ENCODE measurements around the gene NDUFA8.
A peak's percentile ranks its signal among the peaks of the same experiment; 100 is the strongest.

The NDUFA8 gene

DNA sequence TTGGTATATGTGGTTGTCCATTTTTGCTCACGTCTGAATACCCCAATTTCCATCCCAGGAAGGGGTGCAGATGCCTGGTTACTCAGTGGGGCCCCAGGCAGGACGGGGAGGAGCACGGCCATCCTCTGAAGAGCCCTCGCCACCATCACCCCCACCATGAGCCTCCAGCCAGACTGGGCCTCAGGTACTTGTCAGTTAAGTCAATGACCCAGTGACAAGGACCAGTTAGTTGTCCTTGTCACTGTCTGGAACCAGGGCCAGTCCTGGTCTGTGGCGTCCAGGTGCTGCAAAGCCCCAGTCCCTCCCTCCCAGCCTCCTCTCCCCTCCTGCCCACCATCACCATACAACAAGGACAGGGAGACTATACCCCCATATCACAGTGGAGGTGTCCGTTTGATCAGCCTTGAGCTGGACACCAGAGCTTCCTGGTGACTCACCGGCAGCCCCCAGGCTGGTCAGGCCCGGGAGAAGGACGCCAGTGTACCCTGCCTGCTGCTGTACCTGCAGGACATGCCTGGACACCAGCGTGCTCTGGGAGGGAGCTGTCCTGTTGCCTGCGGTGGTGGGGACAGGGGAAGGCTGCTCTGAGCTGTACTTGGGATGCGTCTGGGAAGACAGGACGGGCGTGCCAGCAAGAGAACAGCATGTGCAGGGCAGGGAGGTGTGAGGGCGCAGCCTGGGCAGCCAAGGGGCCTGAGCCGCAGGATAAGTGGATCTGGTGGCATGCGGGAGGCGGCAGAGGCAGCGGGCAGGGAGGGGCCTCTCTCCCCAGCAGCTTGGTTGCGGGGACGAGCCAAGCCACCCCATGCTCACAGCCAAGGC lies 33.9 kb downstream of the NDUFA8 start:
- POLR2A ChIA-PET: no interaction called here

DNA sequence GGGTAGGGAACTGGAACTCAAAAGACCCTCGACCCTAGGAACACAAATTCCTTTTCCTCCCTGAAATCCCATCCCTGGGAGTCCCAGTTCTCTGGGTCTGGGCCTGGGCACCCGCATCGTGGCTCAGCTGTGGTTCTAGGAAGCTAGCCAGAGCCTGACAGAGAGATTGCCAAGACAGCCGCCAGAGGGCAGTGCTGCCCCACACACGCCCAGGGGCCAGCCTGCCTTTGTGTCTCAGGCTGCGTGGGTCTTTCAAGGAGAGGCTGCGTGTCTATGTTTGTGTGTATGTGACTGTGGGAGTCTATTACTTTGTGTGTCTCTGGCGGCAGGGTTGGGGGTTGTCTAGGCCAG lies 34.4 kb downstream of the NDUFA8 start:
- ChIA-PET POLR2A (no interaction called here), CTCF (interaction anchor here (0.6 to 10.6 kb wide), 37 partner anchors 9 to 714 kb away, joined by 3 to 243 read pairs (median 6); no protein-coding TSS in a partner anchor)
- peak; percentile 86 for DNase-seq (ENCODE audit: extremely low spot score)
- TF ChIP-seq, protein P1, sequence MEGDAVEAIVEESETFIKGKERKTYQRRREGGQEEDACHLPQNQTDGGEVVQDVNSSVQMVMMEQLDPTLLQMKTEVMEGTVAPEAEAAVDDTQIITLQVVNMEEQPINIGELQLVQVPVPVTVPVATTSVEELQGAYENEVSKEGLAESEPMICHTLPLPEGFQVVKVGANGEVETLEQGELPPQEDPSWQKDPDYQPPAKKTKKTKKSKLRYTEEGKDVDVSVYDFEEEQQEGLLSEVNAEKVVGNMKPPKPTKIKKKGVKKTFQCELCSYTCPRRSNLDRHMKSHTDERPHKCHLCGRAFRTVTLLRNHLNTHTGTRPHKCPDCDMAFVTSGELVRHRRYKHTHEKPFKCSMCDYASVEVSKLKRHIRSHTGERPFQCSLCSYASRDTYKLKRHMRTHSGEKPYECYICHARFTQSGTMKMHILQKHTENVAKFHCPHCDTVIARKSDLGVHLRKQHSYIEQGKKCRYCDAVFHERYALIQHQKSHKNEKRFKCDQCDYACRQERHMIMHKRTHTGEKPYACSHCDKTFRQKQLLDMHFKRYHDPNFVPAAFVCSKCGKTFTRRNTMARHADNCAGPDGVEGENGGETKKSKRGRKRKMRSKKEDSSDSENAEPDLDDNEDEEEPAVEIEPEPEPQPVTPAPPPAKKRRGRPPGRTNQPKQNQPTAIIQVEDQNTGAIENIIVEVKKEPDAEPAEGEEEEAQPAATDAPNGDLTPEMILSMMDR (IDR thresholded peaks at IDR 0.05; ENCODE audit: control extremely low read depth, extremely low read depth, low read depth, missing control alignments): peak; percentile 92

More for the DNA sequence above, 33.9 kb downstream of the NDUFA8 start:
- CTCF ChIA-PET: interaction anchor here (0.7 to 10.6 kb wide), 35 partner anchors 10 to 686 kb away, joined by 3 to 243 read pairs (median 6); no protein-coding TSS in a partner anchor
- DNase-seq (ENCODE audit: extremely low spot score): no peak
- TF ChIP-seq, protein P1 (IDR thresholded peaks at IDR 0.05; ENCODE audit: control extremely low read depth, extremely low read depth, low read depth, missing control alignments): no peak

DNA sequence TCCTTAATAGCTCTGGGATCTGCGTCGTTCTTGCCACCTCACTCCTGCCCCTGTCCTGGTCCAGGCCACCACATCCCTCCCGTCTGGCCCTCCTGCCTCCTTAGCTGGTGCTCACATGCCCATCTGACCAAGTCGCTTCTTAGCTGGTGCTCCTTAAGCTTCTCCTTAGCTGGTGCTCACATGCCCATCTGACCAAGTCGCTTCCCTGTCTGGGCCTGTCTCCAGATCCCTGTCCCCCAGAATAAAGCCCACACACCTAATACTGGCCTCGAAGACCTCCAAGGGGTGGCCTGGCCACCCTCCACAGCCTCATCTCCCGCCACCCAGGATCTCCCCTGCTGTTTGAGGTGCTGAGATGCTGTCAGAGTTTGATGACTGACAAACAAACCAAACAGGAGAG lies 35.1 kb downstream of the NDUFA8 start:
- DNase-seq (ENCODE audit: extremely low spot score): no peak
- POLR2A ChIA-PET: no interaction called here
- TF ChIP-seq, protein P1 (IDR thresholded peaks at IDR 0.05; ENCODE audit: control extremely low read depth, extremely low read depth, low read depth, missing control alignments): no peak
- CTCF ChIA-PET: interaction anchor here (0.6 to 10.6 kb wide), 39 partner anchors 9 to 714 kb away, joined by 3 to 243 read pairs (median 6); no protein-coding TSS in a partner anchor

DNA sequence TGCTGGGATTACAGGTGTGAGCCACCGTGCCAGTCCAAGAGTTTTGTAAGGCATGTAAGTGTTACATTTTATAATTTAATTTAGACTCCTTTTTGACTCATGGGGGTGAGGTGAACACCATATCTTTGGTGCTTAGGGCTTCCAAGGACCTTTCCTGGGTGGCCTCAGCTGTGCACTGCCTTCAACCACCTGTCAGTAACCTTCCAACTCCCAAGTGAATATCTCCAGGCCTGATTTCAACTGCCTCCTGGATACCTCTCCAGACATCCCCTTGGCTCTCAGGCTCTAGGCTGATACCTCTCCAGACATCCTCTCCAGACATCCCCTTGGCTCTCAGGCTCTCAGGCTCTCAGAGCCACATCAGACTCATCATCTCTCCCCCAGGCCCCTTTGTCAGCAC lies 35.5 kb downstream of the NDUFA8 start:
- TF ChIP-seq, protein P1 (IDR thresholded peaks at IDR 0.05; ENCODE audit: control extremely low read depth, extremely low read depth, low read depth, missing control alignments): no peak
- POLR2A ChIA-PET: no interaction called here
- DNase-seq (ENCODE audit: extremely low spot score): no peak
- CTCF ChIA-PET: interaction anchor here (0.7 to 10.6 kb wide), 30 partner anchors 8 to 715 kb away, joined by 3 to 243 read pairs (median 6); no protein-coding TSS in a partner anchor

DNA sequence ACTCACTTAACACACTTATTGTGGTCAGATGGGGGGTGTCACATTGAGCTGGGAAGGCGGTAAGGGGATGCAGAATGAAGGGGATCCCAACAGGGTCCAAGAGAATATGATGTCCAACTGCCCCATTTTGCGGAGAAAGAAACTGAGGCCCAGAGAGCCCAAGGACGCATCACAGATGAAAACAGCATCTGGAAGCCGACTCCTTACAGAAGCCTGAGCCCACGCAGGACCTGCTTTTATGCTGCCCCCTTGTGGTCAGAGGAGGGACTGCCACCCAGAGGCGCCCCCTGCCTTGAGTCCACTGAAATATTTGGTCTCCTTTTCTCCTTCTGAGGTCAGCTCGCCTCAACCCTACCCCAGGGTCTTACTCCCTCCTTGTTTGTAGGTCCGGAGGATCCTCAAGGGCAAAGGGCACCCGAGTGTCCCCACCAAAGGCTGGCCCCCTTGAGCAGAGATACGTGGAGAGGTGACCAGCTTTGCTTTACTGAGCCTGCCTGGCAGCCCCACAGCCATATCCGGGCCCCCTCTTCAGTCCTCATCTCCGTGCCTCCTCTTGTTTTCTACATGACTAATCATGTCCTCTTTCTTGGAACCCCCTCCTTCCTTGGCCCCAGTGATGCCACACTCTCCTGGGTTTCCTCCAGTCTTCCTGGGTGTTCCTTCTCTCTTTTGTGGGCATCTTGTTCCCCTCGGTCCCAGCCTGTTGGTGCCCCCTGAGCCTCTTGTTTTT lies 36.5 kb downstream of the NDUFA8 start:
- TF ChIP-seq, protein P1 (IDR thresholded peaks at IDR 0.05; ENCODE audit: control extremely low read depth, extremely low read depth, low read depth, missing control alignments): peak; percentile 98
- CTCF ChIA-PET: interaction anchor here (0.6 to 10.6 kb wide), 26 partner anchors 13 to 716 kb away, joined by 3 to 243 read pairs (median 4); no protein-coding TSS in a partner anchor
- POLR2A ChIA-PET: no interaction called here
- DNase-seq (ENCODE audit: extremely low spot score): peak; percentile 85

DNA sequence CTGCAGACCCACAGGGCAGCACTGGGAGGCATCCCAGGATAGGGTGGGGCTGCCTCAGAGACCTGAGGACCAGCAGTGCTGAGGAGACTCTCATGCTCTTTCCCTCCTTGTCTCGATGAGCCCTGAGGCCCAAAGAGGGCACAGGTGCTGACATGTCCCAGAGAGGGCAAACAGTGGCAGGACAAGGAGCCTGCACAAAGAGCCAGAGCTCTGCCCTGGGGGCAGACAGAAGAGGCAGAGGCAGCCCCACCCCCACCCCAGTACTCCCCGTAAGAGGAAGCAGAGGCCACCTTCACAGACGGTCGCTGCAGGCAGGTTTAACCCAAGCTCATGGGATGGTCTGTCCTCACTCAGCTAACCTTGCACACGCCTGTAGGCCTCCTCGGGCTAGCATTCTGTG lies 37.1 kb downstream of the NDUFA8 start:
- ChIA-PET POLR2A (no interaction called here), CTCF (interaction anchor here (1.0 to 10.6 kb wide), 22 partner anchors 12 to 577 kb away, joined by 3 to 243 read pairs (median 4); partner anchors contain the start of gene TTLL11)
- no peak for DNase-seq (ENCODE audit: extremely low spot score)
- TF ChIP-seq, protein P1 (IDR thresholded peaks at IDR 0.05; ENCODE audit: control extremely low read depth, extremely low read depth, low read depth, missing control alignments): no peak

Data from GM10248 (cell line).